Measurements from ENCODE around the gene SART3. TPM values are rescaled to one million over a fixed set of nuclear protein-coding genes. Genes with fewer than 3 reads are reported as not detected.

SART3 gene
- total and polyA plus RNA-seq, 2 of the 8 experiments (the other 6 are each of a cell fraction or from before 2014, with no cell fraction given), result 16.0 to 103 TPM

DNA sequence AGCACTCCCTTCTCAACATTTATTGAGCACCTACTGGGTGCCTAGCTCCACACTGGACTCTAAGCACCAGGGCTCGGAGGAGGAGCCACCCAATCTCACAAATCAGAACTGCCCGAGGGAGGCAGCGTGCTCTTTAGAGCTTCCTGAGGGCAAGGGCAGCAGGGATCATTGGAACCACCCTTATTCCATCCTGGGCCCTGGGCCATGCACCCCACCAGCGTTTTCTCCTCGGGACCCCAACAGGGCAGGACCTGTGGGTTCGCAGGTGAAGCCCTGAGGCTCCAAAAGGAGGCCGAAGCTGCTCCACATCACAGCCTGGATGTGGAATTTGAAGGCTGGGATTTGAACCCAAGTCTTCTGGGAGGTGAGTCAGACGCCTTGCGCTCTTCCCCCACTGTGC lies 21.5 kb upstream of the SART3 start (continued):
- TF ChIP-seq CREB1 (IDR thresholded peaks at IDR 0.05), result no peak

All from H1 (cell line).